Mesothelial cell of epicardium (in vitro differentiated cells): ENCODE data around the gene RTN4RL1. TPM values are rescaled to one million over a fixed set of nuclear protein-coding genes. Genes with fewer than 3 reads are reported as not detected.

ENCODE experiments used
- DNase-seq, 2 experiments: peaks; one replicate each; pipeline ENCODE4 v3.0.0; 2021; ENCODE audit warnings: low spot score in 2 of 2; ENCODE audit not compliant: unreplicated experiment in 2 of 2
- H3K27ac Mint-ChIP-seq: 2 replicates; pipeline ENCODE4 v1.8.0; 2021; ENCODE audit warnings: mixed read lengths
- H3K27me3 Mint-ChIP-seq: 2 replicates; pipeline ENCODE4 v1.8.0; 2021; ENCODE audit warnings: low read depth, mixed read lengths
- H3K36me3 Mint-ChIP-seq: 2 replicates; pipeline ENCODE4 v1.8.0; 2021; ENCODE audit warnings: mixed read lengths
- H3K4me1 Mint-ChIP-seq: 2 replicates; pipeline ENCODE4 v1.8.0; 2021; ENCODE audit warnings: mixed read lengths
- H3K4me3 Mint-ChIP-seq: 2 replicates; pipeline ENCODE4 v1.8.0; 2021; ENCODE audit warnings: mild to moderate bottlenecking, moderate library complexity, mixed read lengths
- H3K9me3 Mint-ChIP-seq: 2 replicates; pipeline ENCODE4 v1.8.0; 2021; ENCODE audit warnings: mixed read lengths
- CTCF ChIP-seq: fragments of 200-600 bp; sonication (generic); IDR thresholded peaks from one replicate; pipeline ENCODE4 v1.5.0; 2021; ENCODE audit warnings: antibody characterized with exemption; ENCODE audit not compliant: unreplicated experiment
- total RNA-seq: library from RNA; stranded (reverse); gene quantifications from 3 replicates; pipeline ENCODE4 v1.2.1, GENCODE V29; 2021

The RTN4RL1 gene
- total RNA-seq, 1 donor from 2014 or later, result 0.20 TPM

GRCh38 chr17:2051061-2051932 is 26.2 kb upstream of the RTN4RL1 start:
- no peak for DNase-seq
- Mint-ChIP-seq H3K27me3 (peaks cover 35% of the 10 kb centered on the region), H3K9me3 (no peaks in the 10 kb centered on the region), H3K27ac (peak overlapping the region; percentile 16), H3K4me1 (peaks cover 21% of the 10 kb centered on the region), H3K36me3 (no peaks in the 10 kb centered on the region), H3K4me3 (peak overlapping the region; percentile 51)
- TF ChIP-seq CTCF, result no peak

- H3K4me1 Mint-ChIP-seq, result peaks cover 21% of the 10 kb centered on the region
- H3K36me3 Mint-ChIP-seq, result no peaks in the 10 kb centered on the region
- H3K9me3 Mint-ChIP-seq, result no peaks in the 10 kb centered on the region
- peak; percentile 70 to 76 for DNase-seq
- peak; percentile 13 for TF ChIP-seq CTCF
- H3K27ac Mint-ChIP-seq, result no peak overlapping the region
- H3K27me3 Mint-ChIP-seq, result peaks cover 35% of the 10 kb centered on the region
- no peak overlapping the region for H3K4me3 Mint-ChIP-seq
These were observed 25.3 kb upstream of the RTN4RL1 start for GRCh38 chr17:2050300-2051060.

GRCh38 chr17:2049333-2050299 is 24.5 kb upstream of the RTN4RL1 start:
- Mint-ChIP-seq H3K36me3 (no peaks in the 10 kb centered on the region), H3K27ac (peak overlapping the region; percentile 59), H3K9me3 (no peaks in the 10 kb centered on the region), H3K27me3 (peaks cover 35% of the 10 kb centered on the region), H3K4me1 (peaks cover 20% of the 10 kb centered on the region), H3K4me3 (peak overlapping the region; percentile 69)
- peak; percentile 85 to 93 for DNase-seq
- TF ChIP-seq CTCF, result no peak

GRCh38 chr17:2048805-2049204 is 23.7 kb upstream of the RTN4RL1 start:
- no peak for DNase-seq

More at GRCh38 chr17:2048805-2049204, 23.7 kb upstream of the RTN4RL1 start:
- peaks cover 35% of the 10 kb centered on the region for H3K27me3 Mint-ChIP-seq
- H3K4me1 Mint-ChIP-seq, result peaks cover 18% of the 10 kb centered on the region
- no peak overlapping the region for H3K27ac Mint-ChIP-seq
- TF ChIP-seq CTCF, result no peak
- no peaks in the 10 kb centered on the region for H3K9me3 Mint-ChIP-seq
- H3K36me3 Mint-ChIP-seq, result no peaks in the 10 kb centered on the region
- H3K4me3 Mint-ChIP-seq, result peak overlapping the region; percentile 69
